ENCODE data around the gene TRIP10.

TRIP10 gene

GRCh38 chr19:6725513-6726231, 13.8 kb upstream of the TRIP10 start:
- Histone ChIP-seq H3K36me3 (ENCODE audit: control insufficient read depth in 2 of 2, insufficient read depth in 2 of 2, low read length in 2 of 2) (no peaks in the 10 kb centered on the region), H3K9me3 (ENCODE audit: control insufficient read depth in 2 of 2, low read length in 2 of 2) (no peaks in the 10 kb centered on the region), H3K4me1 (ENCODE audit: control insufficient read depth, insufficient read depth, low read length) (peaks cover 7% of the 10 kb centered on the region), H3K27me3 (ENCODE audit: control insufficient read depth in 1 of 2, insufficient read depth in 2 of 2, low read length in 2 of 2) (peaks cover 2 to 4% of the 10 kb centered on the region in 2 donors), H3K27ac (ENCODE audit: low read length) (no peak overlapping the region), H3K9ac (ENCODE audit: low read length in 2 of 2) (no peak overlapping the region), H3K4me3 (ENCODE audit: low read length in 2 of 2) (no peak overlapping the region)

GRCh38 chr19:6728346-6728745, 11.1 kb upstream of the TRIP10 start:
- Histone ChIP-seq H3K9ac (ENCODE audit: low read length in 2 of 2) (no peak overlapping the region), H3K9me3 (ENCODE audit: control insufficient read depth in 2 of 2, low read length in 2 of 2) (no peaks in the 10 kb centered on the region), H3K36me3 (ENCODE audit: control insufficient read depth in 2 of 2, insufficient read depth in 2 of 2, low read length in 2 of 2) (peaks cover 11 to 14% of the 10 kb centered on the region in 2 donors), H3K4me1 (ENCODE audit: control insufficient read depth, insufficient read depth, low read length) (peaks cover 7% of the 10 kb centered on the region), H3K4me3 (ENCODE audit: low read length in 2 of 2) (no peak overlapping the region), H3K27me3 (ENCODE audit: control insufficient read depth in 1 of 2, insufficient read depth in 2 of 2, low read length in 2 of 2) (peaks cover 0 to 4% of the 10 kb centered on the region in 2 donors), H3K27ac (ENCODE audit: low read length) (no peak overlapping the region)

DNA sequence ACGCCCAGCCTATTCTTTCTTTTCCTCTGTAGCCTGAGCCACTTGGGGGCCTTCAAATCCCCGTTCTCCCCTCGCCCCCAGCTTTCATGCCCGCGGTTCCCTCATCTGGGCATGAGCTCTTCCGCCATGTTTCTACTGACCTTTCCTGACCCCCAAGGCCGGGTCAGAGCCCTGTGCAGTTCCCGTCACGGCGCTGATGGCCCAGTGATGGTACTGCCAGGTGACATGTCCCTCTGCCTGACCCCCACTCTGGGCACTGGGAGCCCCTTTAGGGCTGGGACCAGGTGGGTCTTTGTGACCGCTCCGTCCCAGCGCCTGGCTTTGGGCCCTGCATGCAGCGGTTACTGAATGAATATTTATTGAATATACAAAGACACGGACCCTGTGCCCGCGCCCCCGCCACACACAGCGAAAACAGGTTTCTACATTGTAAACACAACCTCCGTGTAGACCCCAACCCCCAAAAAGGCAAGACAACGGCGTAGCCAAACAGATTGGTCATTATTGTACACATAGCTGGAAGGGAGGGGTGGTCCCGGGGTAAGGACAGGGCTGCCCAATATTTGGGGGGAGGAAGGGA, 9.8 kb upstream of the TRIP10 start:
- H3K27me3 ChIP-seq (ENCODE audit: control insufficient read depth in 1 of 2, insufficient read depth in 2 of 2, low read length in 2 of 2), result peaks cover 0 to 4% of the 10 kb centered on the region in 2 donors
- H3K4me3 ChIP-seq (ENCODE audit: low read length in 2 of 2), result no peak overlapping the region
- no peak overlapping the region for H3K27ac ChIP-seq (ENCODE audit: low read length)
- H3K36me3 ChIP-seq (ENCODE audit: control insufficient read depth in 2 of 2, insufficient read depth in 2 of 2, low read length in 2 of 2), result peaks cover 11 to 14% of the 10 kb centered on the region in 2 donors
- peaks cover 3% of the 10 kb centered on the region for H3K4me1 ChIP-seq (ENCODE audit: control insufficient read depth, insufficient read depth, low read length)
- no peaks in the 10 kb centered on the region for H3K9me3 ChIP-seq (ENCODE audit: control insufficient read depth in 2 of 2, low read length in 2 of 2)
- H3K9ac ChIP-seq (ENCODE audit: low read length in 2 of 2), result no peak overlapping the region

GRCh38 chr19:6730153-6730804, 9.2 kb upstream of the TRIP10 start:
- Histone ChIP-seq H3K36me3 (ENCODE audit: control insufficient read depth in 2 of 2, insufficient read depth in 2 of 2, low read length in 2 of 2) (peaks cover 11 to 14% of the 10 kb centered on the region in 2 donors), H3K9me3 (ENCODE audit: control insufficient read depth in 2 of 2, low read length in 2 of 2) (no peaks in the 10 kb centered on the region), H3K27me3 (ENCODE audit: control insufficient read depth in 1 of 2, insufficient read depth in 2 of 2, low read length in 2 of 2) (peaks cover 0 to 4% of the 10 kb centered on the region in 2 donors), H3K4me1 (ENCODE audit: control insufficient read depth, insufficient read depth, low read length) (peaks cover under 1% of the 10 kb centered on the region), H3K27ac (ENCODE audit: low read length) (no peak overlapping the region), H3K9ac (ENCODE audit: low read length in 2 of 2) (no peak overlapping the region), H3K4me3 (ENCODE audit: low read length in 2 of 2) (no peak overlapping the region)

GRCh38 chr19:6730941-6731670, 8.4 kb upstream of the TRIP10 start:
- Histone ChIP-seq H3K9ac (ENCODE audit: low read length in 2 of 2) (no peak overlapping the region), H3K27ac (ENCODE audit: low read length) (no peak overlapping the region)

DNA sequence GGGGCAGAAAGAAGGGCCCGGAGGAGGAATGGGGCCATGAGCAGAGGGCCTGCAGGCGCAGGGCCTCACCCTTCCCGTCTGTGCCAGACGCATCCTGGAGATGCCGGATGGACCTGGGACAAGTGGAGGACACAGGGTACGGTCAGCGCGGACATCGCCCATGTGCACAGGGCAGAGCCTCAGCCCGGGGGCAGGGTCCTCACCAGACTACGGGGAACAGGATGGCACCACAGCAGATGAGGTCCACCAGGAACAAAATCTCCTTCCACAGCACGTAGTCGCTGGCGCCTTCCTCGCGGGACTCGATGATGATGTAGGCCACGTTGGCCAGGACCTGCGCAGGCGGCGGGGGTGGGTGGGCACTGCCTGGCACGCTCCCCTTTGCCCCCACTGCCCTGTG, 7.7 kb upstream of the TRIP10 start:
- Histone ChIP-seq H3K9ac (ENCODE audit: low read length in 2 of 2) (no peak overlapping the region), H3K27me3 (ENCODE audit: control insufficient read depth in 1 of 2, insufficient read depth in 2 of 2, low read length in 2 of 2) (peaks cover 0 to 4% of the 10 kb centered on the region in 2 donors), H3K36me3 (ENCODE audit: control insufficient read depth in 2 of 2, insufficient read depth in 2 of 2, low read length in 2 of 2) (peaks cover 11 to 14% of the 10 kb centered on the region in 2 donors), H3K9me3 (ENCODE audit: control insufficient read depth in 2 of 2, low read length in 2 of 2) (no peaks in the 10 kb centered on the region), H3K4me3 (ENCODE audit: low read length in 2 of 2) (no peak overlapping the region), H3K27ac (ENCODE audit: low read length) (no peak overlapping the region), H3K4me1 (ENCODE audit: control insufficient read depth, insufficient read depth, low read length) (peaks cover 13% of the 10 kb centered on the region)

More at GRCh38 chr19:6730941-6731670, 8.4 kb upstream of the TRIP10 start:
- H3K36me3 ChIP-seq (ENCODE audit: control insufficient read depth in 2 of 2, insufficient read depth in 2 of 2, low read length in 2 of 2), result peaks cover 11 to 14% of the 10 kb centered on the region in 2 donors
- peaks cover 0 to 4% of the 10 kb centered on the region in 2 donors for H3K27me3 ChIP-seq (ENCODE audit: control insufficient read depth in 1 of 2, insufficient read depth in 2 of 2, low read length in 2 of 2)
- no peak overlapping the region for H3K4me3 ChIP-seq (ENCODE audit: low read length in 2 of 2)
- no peaks in the 10 kb centered on the region for H3K9me3 ChIP-seq (ENCODE audit: control insufficient read depth in 2 of 2, low read length in 2 of 2)
- peaks cover 8% of the 10 kb centered on the region for H3K4me1 ChIP-seq (ENCODE audit: control insufficient read depth, insufficient read depth, low read length)

GRCh38 chr19:6732803-6733337, 6.6 kb upstream of the TRIP10 start:
- Histone ChIP-seq H3K9ac (ENCODE audit: low read length in 2 of 2) (no peak overlapping the region), H3K27ac (ENCODE audit: low read length) (no peak overlapping the region), H3K27me3 (ENCODE audit: control insufficient read depth in 1 of 2, insufficient read depth in 2 of 2, low read length in 2 of 2) (no peaks in the 10 kb centered on the region), H3K36me3 (ENCODE audit: control insufficient read depth in 2 of 2, insufficient read depth in 2 of 2, low read length in 2 of 2) (peaks cover 11 to 14% of the 10 kb centered on the region in 2 donors), H3K9me3 (ENCODE audit: control insufficient read depth in 2 of 2, low read length in 2 of 2) (no peaks in the 10 kb centered on the region), H3K4me3 (ENCODE audit: low read length in 2 of 2) (no peak overlapping the region), H3K4me1 (ENCODE audit: control insufficient read depth, insufficient read depth, low read length) (peaks cover 14% of the 10 kb centered on the region)

DNA sequence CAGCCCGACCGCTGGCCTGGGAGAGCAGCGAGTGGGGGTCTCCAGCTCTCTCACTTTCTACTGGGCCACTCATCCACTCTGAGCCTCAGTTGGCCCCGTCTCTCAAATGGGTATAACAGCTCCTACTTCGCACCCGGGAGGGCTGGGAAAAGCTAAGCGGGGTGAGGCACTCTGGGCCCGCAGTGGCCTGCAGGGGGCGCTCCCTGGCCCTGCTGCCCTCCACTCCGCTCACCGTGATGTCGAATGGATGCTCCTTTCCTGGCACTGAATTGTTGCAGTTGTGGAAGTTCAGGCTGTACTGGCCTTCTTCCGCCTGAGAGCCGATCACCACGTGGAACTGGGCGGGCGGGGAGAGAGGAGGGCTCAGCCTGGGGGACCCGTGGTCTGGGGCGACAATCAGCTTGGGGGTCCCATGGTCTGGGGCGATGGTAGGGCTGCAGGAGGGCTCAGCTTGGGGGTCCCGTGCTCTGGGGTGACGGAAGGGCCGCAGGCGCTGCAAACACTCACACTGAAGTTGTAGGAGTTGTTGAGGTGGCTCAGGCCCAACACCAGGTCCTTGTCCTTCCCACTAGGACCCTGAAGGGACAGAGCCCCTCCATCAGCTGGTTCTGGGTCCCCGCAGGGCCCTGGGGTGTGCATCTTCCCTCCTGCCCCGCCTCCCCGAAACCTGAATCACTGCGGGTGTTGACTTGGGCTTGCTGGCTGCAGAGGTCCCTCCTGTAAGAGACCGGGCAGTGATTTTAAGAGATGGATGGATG, 6.0 kb upstream of the TRIP10 start:
- no peaks in the 10 kb centered on the region for H3K9me3 ChIP-seq (ENCODE audit: control insufficient read depth in 2 of 2, low read length in 2 of 2)
- no peak overlapping the region for H3K27ac ChIP-seq (ENCODE audit: low read length)
- peaks cover 21% of the 10 kb centered on the region for H3K4me1 ChIP-seq (ENCODE audit: control insufficient read depth, insufficient read depth, low read length)
- peaks cover 11 to 14% of the 10 kb centered on the region in 2 donors for H3K36me3 ChIP-seq (ENCODE audit: control insufficient read depth in 2 of 2, insufficient read depth in 2 of 2, low read length in 2 of 2)
- H3K27me3 ChIP-seq (ENCODE audit: control insufficient read depth in 1 of 2, insufficient read depth in 2 of 2, low read length in 2 of 2), result no peaks in the 10 kb centered on the region
- no peak overlapping the region for H3K9ac ChIP-seq (ENCODE audit: low read length in 2 of 2)
- H3K4me3 ChIP-seq (ENCODE audit: low read length in 2 of 2), result no peak overlapping the region

DNA sequence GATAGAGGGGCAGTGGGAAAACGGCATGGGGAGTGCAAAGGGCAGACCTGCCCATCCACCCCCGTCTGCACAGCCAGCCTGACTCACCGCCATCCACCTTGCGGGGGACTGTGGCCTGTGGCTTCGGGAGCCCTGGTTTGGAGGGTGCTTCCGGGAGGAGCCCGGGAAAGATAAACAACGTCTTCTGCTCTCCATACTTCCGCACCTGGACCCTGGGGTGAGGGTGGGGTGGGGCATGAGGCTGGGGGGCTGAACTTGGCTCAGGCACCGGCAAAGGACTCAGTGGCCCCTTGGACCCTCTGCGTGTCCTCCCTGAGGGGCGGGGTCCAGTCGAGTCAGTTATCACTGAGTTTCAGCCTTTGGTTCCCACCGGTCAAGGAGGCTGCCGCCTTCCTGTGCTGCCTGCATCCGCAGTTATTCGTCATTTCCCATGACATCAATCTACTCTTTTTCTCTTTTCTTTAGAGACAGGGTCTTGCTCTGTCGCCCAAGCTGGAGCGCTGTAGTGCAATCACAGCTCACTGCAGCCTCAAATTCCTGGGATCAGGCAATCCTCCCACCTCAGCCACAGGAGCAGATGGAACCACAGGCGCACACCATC, 5.3 kb upstream of the TRIP10 start:
- peaks cover 28% of the 10 kb centered on the region for H3K4me1 ChIP-seq (ENCODE audit: control insufficient read depth, insufficient read depth, low read length)
- H3K9me3 ChIP-seq (ENCODE audit: control insufficient read depth in 2 of 2, low read length in 2 of 2), result no peaks in the 10 kb centered on the region
- no peak overlapping the region for H3K27ac ChIP-seq (ENCODE audit: low read length)
- no peak overlapping the region for H3K9ac ChIP-seq (ENCODE audit: low read length in 2 of 2)
- no peak overlapping the region for H3K4me3 ChIP-seq (ENCODE audit: low read length in 2 of 2)
- H3K36me3 ChIP-seq (ENCODE audit: control insufficient read depth in 2 of 2, insufficient read depth in 2 of 2, low read length in 2 of 2), result peaks cover 11 to 14% of the 10 kb centered on the region in 2 donors
- H3K27me3 ChIP-seq (ENCODE audit: control insufficient read depth in 1 of 2, insufficient read depth in 2 of 2, low read length in 2 of 2), result no peaks in the 10 kb centered on the region

Data from stomach smooth muscle (tissue), 2 donors.